Vagina (tissue), 2 donors: Measurements from ENCODE around the gene C3orf49. TPM values are rescaled to one million over a fixed set of nuclear protein-coding genes. Genes with fewer than 3 reads are reported as not detected.

ENCODE experiments used
- DNase-seq, 2 donors: peaks; one replicate each; pipeline ENCODE4 v3.0.0-alpha.2; 2017; ENCODE audit errors: extremely low spot score in 2 of 2
- H3K27ac ChIP-seq: fragments of 200-600 bp; sonication (generic); one replicate; pipeline ENCODE4 v1.5.1; 2019
- H3K27me3 ChIP-seq: fragments of 200-600 bp; sonication (generic); one replicate; pipeline ENCODE4 v1.5.1; 2019
- H3K36me3 ChIP-seq, 2 donors: fragments of 200-600 bp; sonication (generic); one replicate each; pipeline ENCODE4 v1.5.1; 2017 to 2019
- H3K4me1 ChIP-seq: fragments of 200-600 bp; sonication (generic); one replicate; pipeline ENCODE4 v1.5.1; 2019
- H3K4me3 ChIP-seq, 2 donors: fragments of 200-600 bp; sonication (generic); 1 replicate in 1 of 2; 2 replicates in 1 of 2; pipeline ENCODE4 v1.5.1; 2016 to 2019
- H3K9me3 ChIP-seq: fragments of 200-600 bp; sonication (generic); one replicate; pipeline ENCODE4 v1.5.1; 2019
- CTCF ChIP-seq, 3 experiments: fragments of 450-650 bp in 2 of 3; fragments of 200-600 bp in 1 of 3; sonication (generic) in 1 of 3; IDR thresholded peaks; one replicate each; pipeline ENCODE4 v1.5.1; 2017 to 2019; ENCODE audit warnings: antibody characterized with exemption in 3 of 3, mild to moderate bottlenecking in 2 of 3, moderate library complexity in 2 of 3
- POLR2A ChIP-seq, 2 donors: fragments of 450-650 bp; IDR thresholded peaks; one replicate each; pipeline ENCODE4 v1.6.1; 2017; ENCODE audit warnings: antibody characterized with exemption in 2 of 2, mild to moderate bottlenecking in 2 of 2, moderate library complexity in 2 of 2
- POLR2AphosphoS5 ChIP-seq, 2 donors: sonication (generic); formaldehyde crosslinking; IDR thresholded peaks; one replicate each; pipeline ENCODE4 v1.9.0; 2017; ENCODE audit warnings: antibody characterized with exemption in 2 of 2, mild to moderate bottlenecking in 2 of 2, low read depth in 1 of 2; ENCODE audit not compliant: insufficient read depth in 1 of 2
- intact Hi-C: fragments of 100-400 bp; cut with DNase I; formaldehyde crosslinking; loops from one replicate; pipeline ENCODE4 v1.15.1; 2023
- total RNA-seq: library from RNA; depleted of rRNA; stranded (reverse); fragments of >200 nt; gene quantifications from one replicate; pipeline ENCODE4 v1.2.3, GENCODE V29; 2016

C3orf49 gene
- total RNA-seq, 1 donor from 2014 or later: not detected

GRCh38 chr3:63895422-63896189 is 76.5 kb downstream of the C3orf49 start:
- Histone ChIP-seq H3K9me3 (no peaks in the 10 kb centered on the region), H3K27me3 (no peaks in the 10 kb centered on the region), H3K4me1 (peaks cover 14% of the 10 kb centered on the region)

GRCh38 chr3:63896332-63897030 is 77.4 kb downstream of the C3orf49 start:
- H3K4me1 ChIP-seq: peaks cover 14% of the 10 kb centered on the region
- no peak for DNase-seq
- no peaks in the 10 kb centered on the region for H3K9me3 ChIP-seq
- H3K4me3 ChIP-seq: no peak overlapping the region
- H3K36me3 ChIP-seq: peaks cover 0 to 5% of the 10 kb centered on the region in 2 donors
- H3K27me3 ChIP-seq: no peaks in the 10 kb centered on the region
- H3K27ac ChIP-seq: no peak overlapping the region
- no peak for TF ChIP-seq CTCF (IDR thresholded peaks at IDR 0.05)
- TF ChIP-seq POLR2AphosphoS5 (IDR thresholded peaks at IDR 0.05; ENCODE audit: insufficient read depth in 1 of 2, low read depth in 1 of 2): no peak
- no peak for TF ChIP-seq POLR2A (IDR thresholded peaks at IDR 0.05)
- intact Hi-C loops: no loop called here

More at GRCh38 chr3:63895422-63896189, 76.5 kb downstream of the C3orf49 start:
- Histone ChIP-seq H3K36me3 (peaks cover 0 to 5% of the 10 kb centered on the region in 2 donors), H3K27ac (no peak overlapping the region), H3K4me3 (no peak overlapping the region)
- no peak for DNase-seq
- intact Hi-C loops: no loop called here
- TF ChIP-seq CTCF (IDR thresholded peaks at IDR 0.05) (no peak), POLR2A (IDR thresholded peaks at IDR 0.05) (no peak), POLR2AphosphoS5 (IDR thresholded peaks at IDR 0.05; ENCODE audit: insufficient read depth in 1 of 2, low read depth in 1 of 2) (no peak)

Other genes with a start within 250 kb of the C3orf49 start
- gene SNTN, start 166.6 kb upstream of the C3orf49 start, total RNA-seq: not detected
- gene THOC7, start 44.5 kb downstream of the C3orf49 start, total RNA-seq: 54.8 TPM
- 43.2 TPM for gene ATXN7, start 44.6 kb downstream of the C3orf49 start, total RNA-seq
- not detected for gene SCAANT1, start 93.1 kb downstream of the C3orf49 start, total RNA-seq
- 50.3 TPM for gene PSMD6, start 204.2 kb downstream of the C3orf49 start, total RNA-seq